ENCODE results near the gene IL1RAPL2.

GRCh38 chrX:105648732-105649131 is 1082.7 kb downstream of the IL1RAPL2 start:
- TF ChIP-seq, protein P1, sequence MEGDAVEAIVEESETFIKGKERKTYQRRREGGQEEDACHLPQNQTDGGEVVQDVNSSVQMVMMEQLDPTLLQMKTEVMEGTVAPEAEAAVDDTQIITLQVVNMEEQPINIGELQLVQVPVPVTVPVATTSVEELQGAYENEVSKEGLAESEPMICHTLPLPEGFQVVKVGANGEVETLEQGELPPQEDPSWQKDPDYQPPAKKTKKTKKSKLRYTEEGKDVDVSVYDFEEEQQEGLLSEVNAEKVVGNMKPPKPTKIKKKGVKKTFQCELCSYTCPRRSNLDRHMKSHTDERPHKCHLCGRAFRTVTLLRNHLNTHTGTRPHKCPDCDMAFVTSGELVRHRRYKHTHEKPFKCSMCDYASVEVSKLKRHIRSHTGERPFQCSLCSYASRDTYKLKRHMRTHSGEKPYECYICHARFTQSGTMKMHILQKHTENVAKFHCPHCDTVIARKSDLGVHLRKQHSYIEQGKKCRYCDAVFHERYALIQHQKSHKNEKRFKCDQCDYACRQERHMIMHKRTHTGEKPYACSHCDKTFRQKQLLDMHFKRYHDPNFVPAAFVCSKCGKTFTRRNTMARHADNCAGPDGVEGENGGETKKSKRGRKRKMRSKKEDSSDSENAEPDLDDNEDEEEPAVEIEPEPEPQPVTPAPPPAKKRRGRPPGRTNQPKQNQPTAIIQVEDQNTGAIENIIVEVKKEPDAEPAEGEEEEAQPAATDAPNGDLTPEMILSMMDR (IDR thresholded peaks at IDR 0.05) = no peak
- TF ChIP-seq POLR2A (IDR thresholded peaks at IDR 0.05) = no peak

All from heart left ventricle (tissue), 13 donors.